Panc1 (cell line): ENCODE data around the gene CTXN1.

Experiments
- CTCF ChIP-seq: fragments of 450-650 bp; IDR thresholded peaks from 2 replicates; pipeline ENCODE4 v1.5.1; 2017; ENCODE audit warnings: mild to moderate bottlenecking
- POLR2AphosphoS5 ChIP-seq: IDR thresholded peaks from 2 replicates; pipeline ENCODE4 v1.6.1; 2012; ENCODE audit warnings: mild to moderate bottlenecking, low read depth, low read length, moderate library complexity
- REST ChIP-seq, 2 experiments: IDR thresholded peaks; 2 replicates each; pipeline ENCODE4 v1.6.1; 2011 to 2012; ENCODE audit warnings: low read depth in 2 of 2, control low read depth in 1 of 2, low read length in 1 of 2, mild to moderate bottlenecking in 1 of 2, moderate library complexity in 1 of 2; ENCODE audit not compliant: insufficient read depth in 1 of 2
- TCF7L2 ChIP-seq: IDR thresholded peaks from 2 replicates; pipeline ENCODE4 v1.6.1; 2011; ENCODE audit warnings: mild to moderate bottlenecking, low read depth, low read length, inconsistent platforms

DNA sequence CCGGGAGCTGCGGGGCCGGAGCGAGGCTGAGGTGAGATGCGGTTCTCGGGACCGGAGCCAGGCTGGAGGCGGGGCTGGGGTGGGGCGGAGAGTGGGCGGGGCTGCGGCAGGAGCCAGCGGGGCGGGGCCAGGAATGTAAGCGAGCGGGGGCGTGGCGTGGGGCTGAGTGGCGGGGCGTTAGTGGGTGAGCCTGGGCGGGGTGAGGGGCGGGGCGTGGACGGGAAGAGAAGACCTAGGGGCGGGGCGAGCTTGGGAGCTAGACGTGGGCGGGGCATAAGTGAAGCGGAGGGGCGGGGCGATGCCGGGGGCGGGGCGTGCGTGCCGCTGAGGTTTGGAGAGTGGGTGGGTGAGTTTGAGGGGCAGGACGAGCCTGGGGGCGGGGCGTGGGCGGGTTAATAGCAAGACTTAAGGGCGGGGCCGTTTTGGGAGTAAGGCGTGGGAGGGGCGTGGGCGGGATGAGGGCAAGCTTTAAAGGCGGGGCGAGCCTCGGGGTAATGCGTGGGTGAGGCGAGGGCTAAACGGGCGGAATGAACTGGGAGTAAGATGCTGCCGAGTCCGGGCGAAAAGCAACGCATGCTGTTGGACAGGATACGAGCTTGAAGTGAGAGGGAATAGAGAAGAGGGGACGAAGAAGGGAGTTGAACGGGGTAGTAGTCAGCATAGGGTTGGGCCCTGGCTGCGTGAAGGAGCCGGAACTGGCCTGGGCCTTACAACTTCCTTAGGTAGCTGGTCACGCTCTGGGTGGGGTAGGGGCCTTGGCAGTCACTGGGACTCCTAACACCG lies 5.2 kb downstream of the CTXN1 start:
- no peak for TF ChIP-seq CTCF
- TF ChIP-seq REST (IDR thresholded peaks at IDR 0.05; ENCODE audit: insufficient read depth in 1 of 2, low read depth in 2 of 2, low read length in 1 of 2): no peak
- no peak for TF ChIP-seq TCF7L2
- peak; percentile 51 for TF ChIP-seq POLR2AphosphoS5
